SU-DHL-6 (cell line): ENCODE measurements around the gene CTPS1.

Experiments used
- H2AFZ ChIP-seq: fragments of 200-600 bp; sonication (generic); 2 replicates; pipeline ENCODE4 v1.6.1; 2014; ENCODE audit warnings: low read depth, mild to moderate bottlenecking, moderate library complexity, mixed read lengths, antibody characterized with exemption, low read length; ENCODE audit not compliant: severe bottlenecking
- H3F3A ChIP-seq: fragments of 200-600 bp; shearing (Covaris generic); 2 replicates; pipeline ENCODE4 v1.6.0; 2016; ENCODE audit warnings: antibody characterized with exemption, mild to moderate bottlenecking; ENCODE audit not compliant: insufficient read depth
- H3K27ac ChIP-seq: fragments of 200-600 bp; sonication (generic); 2 replicates; pipeline ENCODE4 v1.5.1; 2016; ENCODE audit warnings: low read depth, mild to moderate bottlenecking, low read length, moderate library complexity, mixed read lengths
- H3K27me3 ChIP-seq: fragments of 200-600 bp; sonication (generic), shearing (Covaris generic); 2 replicates; pipeline ENCODE4 v1.6.0; 2014; ENCODE audit warnings: mild to moderate bottlenecking, low read length
- H3K36me3 ChIP-seq: fragments of 200-600 bp; sonication (generic); 2 replicates; pipeline ENCODE4 v1.6.1; 2014; ENCODE audit warnings: mild to moderate bottlenecking, low read length, mixed read lengths
- H3K4me2 ChIP-seq: fragments of 300-600, 200-600 bp; shearing (Covaris generic), sonication (generic); 2 replicates; pipeline ENCODE4 v1.6.0; 2014; ENCODE audit warnings: low read length, low read depth, mild to moderate bottlenecking; ENCODE audit not compliant: poor library complexity, severe bottlenecking
- H3K4me3 ChIP-seq: fragments of 200-600 bp; sonication (generic); 2 replicates; pipeline ENCODE4 v1.5.1; 2014; ENCODE audit warnings: antibody characterized with exemption, low read length, mild to moderate bottlenecking, mixed read lengths; ENCODE audit not compliant: insufficient read depth, poor library complexity, severe bottlenecking
- H3K79me2 ChIP-seq: fragments of 200-600 bp; sonication (generic); 2 replicates; pipeline ENCODE4 v1.6.1; 2014; ENCODE audit warnings: mild to moderate bottlenecking, low read length, moderate library complexity; ENCODE audit not compliant: insufficient read depth
- H3K9ac ChIP-seq: fragments of 200-600 bp; sonication (generic); 2 replicates; pipeline ENCODE4 v1.7.0; 2014; ENCODE audit warnings: mild to moderate bottlenecking, low read length
- H3K9me2 ChIP-seq: fragments of 200-600 bp; sonication (generic); replicated peaks from 2 replicates; pipeline ENCODE4 v1.6.1; 2014; ENCODE audit warnings: low read length; ENCODE audit not compliant: insufficient read depth
- H3K9me3 ChIP-seq: fragments of 200-600 bp; sonication (generic); 2 replicates; pipeline ENCODE4 v1.6.1; 2014; ENCODE audit warnings: low read length, mixed read lengths; ENCODE audit not compliant: insufficient read depth
- H4K20me1 ChIP-seq: fragments of 200-600 bp; sonication (generic); 2 replicates; pipeline ENCODE4 v1.6.1; 2014; ENCODE audit warnings: low read depth, mild to moderate bottlenecking, antibody characterized with exemption, low read length, moderate library complexity, mixed read lengths
- EZH2phosphoT487 ChIP-seq: fragments of 200-600 bp; sonication (generic), shearing (Covaris generic); conservative IDR thresholded peaks from 2 replicates; pipeline ENCODE4 v1.6.1; 2018; ENCODE audit warnings: mild to moderate bottlenecking, antibody characterized with exemption, low read length, moderate library complexity, mixed read lengths
- TF ChIP-seq, protein P1 (sequence below): fragments of 200-600 bp; sonication (generic); IDR thresholded peaks from one replicate; pipeline ENCODE4 v1.5.1; 2017; ENCODE audit warnings: antibody characterized with exemption, mild to moderate bottlenecking, low read length, moderate library complexity; ENCODE audit not compliant: insufficient read depth, poor library complexity, severe bottlenecking

Gene CTPS1

DNA sequence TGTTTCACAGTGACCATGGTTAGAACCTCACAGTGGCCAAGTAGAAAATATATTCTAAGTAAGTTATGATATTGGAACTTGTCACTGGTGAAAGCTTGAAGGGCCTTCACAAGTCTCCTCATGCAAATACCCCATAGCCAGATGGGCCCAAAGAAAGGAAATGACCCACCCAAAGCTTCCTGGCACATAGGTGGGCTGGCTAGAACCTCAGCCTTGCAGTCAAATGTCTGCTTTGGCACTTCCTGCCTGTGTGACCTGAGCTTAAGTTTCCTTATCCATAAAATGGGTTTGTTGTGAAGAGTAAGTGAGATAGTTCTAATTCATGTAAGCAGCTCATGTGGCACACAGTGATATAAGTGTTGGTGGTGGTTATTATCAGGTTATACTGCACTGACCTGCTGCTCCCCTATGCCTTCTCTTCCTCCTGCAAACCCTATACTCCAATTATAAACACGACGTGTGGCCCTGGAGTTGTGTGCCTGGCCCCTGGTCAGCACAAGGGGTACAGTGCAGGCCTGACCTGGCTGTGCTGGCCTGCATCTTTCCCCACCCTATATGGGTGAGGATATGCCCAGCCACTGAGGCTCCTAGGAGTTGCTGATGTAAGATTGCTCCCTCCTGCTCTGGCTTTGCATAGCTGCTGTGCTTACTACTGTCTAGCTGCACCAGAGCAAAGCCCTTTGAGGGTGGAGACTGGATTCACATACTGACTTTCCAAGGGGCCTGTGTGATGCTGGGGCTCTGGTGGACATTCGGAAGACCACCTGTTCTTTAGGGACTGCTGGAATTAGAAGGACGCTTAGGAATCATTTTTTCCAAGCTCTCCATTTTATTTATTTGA is 46.7 kb downstream of the CTPS1 start:
- no peaks in the 10 kb centered on the region for H3K36me3 ChIP-seq
- no peaks in the 10 kb centered on the region for H4K20me1 ChIP-seq
- no peak overlapping the region for H3K4me2 ChIP-seq
- H3K79me2 ChIP-seq = no peaks in the 10 kb centered on the region
- H3K27ac ChIP-seq = no peak overlapping the region
- no peaks in the 10 kb centered on the region for H3K9me3 ChIP-seq
- no peaks in the 10 kb centered on the region for H3K27me3 ChIP-seq
- no peaks in the 10 kb centered on the region for H3K9me2 ChIP-seq
- TF ChIP-seq EZH2phosphoT487 = no peak
- TF ChIP-seq, protein P1, sequence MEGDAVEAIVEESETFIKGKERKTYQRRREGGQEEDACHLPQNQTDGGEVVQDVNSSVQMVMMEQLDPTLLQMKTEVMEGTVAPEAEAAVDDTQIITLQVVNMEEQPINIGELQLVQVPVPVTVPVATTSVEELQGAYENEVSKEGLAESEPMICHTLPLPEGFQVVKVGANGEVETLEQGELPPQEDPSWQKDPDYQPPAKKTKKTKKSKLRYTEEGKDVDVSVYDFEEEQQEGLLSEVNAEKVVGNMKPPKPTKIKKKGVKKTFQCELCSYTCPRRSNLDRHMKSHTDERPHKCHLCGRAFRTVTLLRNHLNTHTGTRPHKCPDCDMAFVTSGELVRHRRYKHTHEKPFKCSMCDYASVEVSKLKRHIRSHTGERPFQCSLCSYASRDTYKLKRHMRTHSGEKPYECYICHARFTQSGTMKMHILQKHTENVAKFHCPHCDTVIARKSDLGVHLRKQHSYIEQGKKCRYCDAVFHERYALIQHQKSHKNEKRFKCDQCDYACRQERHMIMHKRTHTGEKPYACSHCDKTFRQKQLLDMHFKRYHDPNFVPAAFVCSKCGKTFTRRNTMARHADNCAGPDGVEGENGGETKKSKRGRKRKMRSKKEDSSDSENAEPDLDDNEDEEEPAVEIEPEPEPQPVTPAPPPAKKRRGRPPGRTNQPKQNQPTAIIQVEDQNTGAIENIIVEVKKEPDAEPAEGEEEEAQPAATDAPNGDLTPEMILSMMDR = no peak
- no peaks in the 10 kb centered on the region; the same call in 1 of the 2 replicates for H3F3A ChIP-seq
- no peak overlapping the region for H3K4me3 ChIP-seq
- no peak overlapping the region for H2AFZ ChIP-seq
- H3K9ac ChIP-seq = no peak overlapping the region

DNA sequence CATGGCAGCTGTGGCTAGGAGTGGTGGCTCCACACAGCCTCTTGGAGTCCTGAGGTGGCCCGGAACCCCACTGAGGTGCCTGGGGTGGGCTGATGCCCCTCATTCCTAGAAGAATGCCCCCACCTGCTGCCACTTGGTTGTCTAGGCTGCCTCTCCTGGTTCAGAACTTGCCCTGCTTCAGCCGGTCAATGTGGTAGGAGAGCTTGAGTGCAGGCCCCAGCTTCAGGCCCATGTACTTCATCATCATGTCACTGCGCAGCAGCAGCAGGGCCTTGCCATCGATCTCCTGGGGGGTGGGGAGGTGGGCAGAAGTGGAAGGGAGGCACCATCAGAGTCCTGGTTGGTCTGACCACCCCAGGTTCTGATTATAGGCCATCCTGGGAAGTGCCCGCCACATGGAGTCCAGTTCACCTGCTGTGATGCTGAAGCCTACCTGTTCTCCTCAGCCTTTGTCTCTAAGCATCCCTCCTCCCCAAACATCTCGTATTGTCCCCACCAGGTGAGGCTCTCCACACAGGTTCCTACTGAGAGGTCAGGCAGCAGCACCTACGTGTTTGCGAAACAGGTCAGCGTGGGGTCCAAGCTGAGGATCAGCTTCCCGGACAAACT is 48.6 kb downstream of the CTPS1 start:
- Histone ChIP-seq H2AFZ (no peak overlapping the region), H3K36me3 (no peaks in the 10 kb centered on the region), H4K20me1 (no peaks in the 10 kb centered on the region), H3K79me2 (no peaks in the 10 kb centered on the region), H3K4me3 (no peak overlapping the region), H3K9me3 (no peaks in the 10 kb centered on the region), H3K27ac (no peak overlapping the region), H3F3A (no peaks in the 10 kb centered on the region; the same call in 1 of the 2 replicates), H3K27me3 (no peaks in the 10 kb centered on the region), H3K9ac (no peak overlapping the region), H3K4me2 (no peak overlapping the region), H3K9me2 (no peaks in the 10 kb centered on the region)
- TF ChIP-seq, protein P1 = no peak
- TF ChIP-seq EZH2phosphoT487 = no peak

DNA sequence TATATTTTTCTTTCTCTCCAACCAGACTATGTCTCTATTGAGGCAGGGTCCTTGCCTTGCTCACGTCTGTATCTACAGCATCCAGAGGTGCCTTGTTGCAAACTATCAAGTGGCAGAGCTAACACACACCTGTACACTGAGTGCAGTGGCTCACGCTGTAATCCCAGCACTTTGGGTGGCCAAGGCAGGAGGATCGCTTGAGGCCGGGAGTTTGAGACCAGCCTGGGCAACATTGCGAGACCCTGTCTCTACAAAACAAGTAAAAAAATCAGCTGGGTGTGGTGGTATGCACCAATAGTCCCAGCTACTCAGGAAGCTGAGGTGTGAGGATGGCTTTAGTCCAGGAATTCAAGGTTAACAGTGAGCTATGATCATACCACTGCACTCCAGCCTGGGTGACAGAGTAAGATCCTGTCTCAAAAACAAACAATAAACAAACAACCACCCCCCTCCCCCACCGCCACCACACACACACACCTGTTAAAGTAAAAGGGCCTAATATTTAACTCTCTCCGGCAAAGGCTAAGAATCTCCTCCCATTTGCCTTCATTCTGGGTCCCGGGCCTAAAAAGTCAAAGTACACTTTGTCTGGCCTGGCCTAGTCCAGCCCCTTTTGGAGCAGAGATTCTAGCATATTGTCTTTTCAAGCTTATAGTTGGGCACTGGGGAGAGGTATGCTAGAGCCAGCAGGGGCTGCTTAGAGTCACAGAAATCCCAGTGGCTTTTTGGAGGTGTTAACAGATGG is 51.5 kb downstream of the CTPS1 start:
- H3K79me2 ChIP-seq = no peaks in the 10 kb centered on the region
- no peaks in the 10 kb centered on the region for H3K36me3 ChIP-seq

More for the DNA sequence above, 51.5 kb downstream of the CTPS1 start:
- Histone ChIP-seq H3K27ac (no peak overlapping the region), H4K20me1 (no peaks in the 10 kb centered on the region), H3K9me3 (no peaks in the 10 kb centered on the region), H3K9me2 (no peaks in the 10 kb centered on the region), H3F3A (no peaks in the 10 kb centered on the region), H2AFZ (no peak overlapping the region), H3K4me3 (no peak overlapping the region), H3K4me2 (no peak overlapping the region), H3K9ac (no peak overlapping the region), H3K27me3 (no peaks in the 10 kb centered on the region)
- TF ChIP-seq, protein P1 = no peak
- TF ChIP-seq EZH2phosphoT487 = no peak
